Osteocyte (in vitro differentiated cells): ENCODE results near the gene WFDC5. TPM values are rescaled to one million over a fixed set of nuclear protein-coding genes. Genes with fewer than 3 reads are reported as not detected.
A peak's percentile ranks its signal among the peaks of the same experiment; 100 is the strongest.

ENCODE experiments used
- DNase-seq: peaks from one replicate; pipeline ENCODE4 v3.0.0; 2021; ENCODE audit warnings: mixed read lengths; ENCODE audit not compliant: unreplicated experiment; ENCODE audit errors: extremely low spot score
- H3K27ac Mint-ChIP-seq: one replicate; pipeline ENCODE4 v1.8.0; 2021; ENCODE audit warnings: mild to moderate bottlenecking, mixed read lengths; ENCODE audit not compliant: unreplicated experiment
- H3K27me3 Mint-ChIP-seq: one replicate; pipeline ENCODE4 v1.8.0; 2021; ENCODE audit warnings: mixed read lengths; ENCODE audit not compliant: unreplicated experiment
- H3K36me3 Mint-ChIP-seq: one replicate; pipeline ENCODE4 v1.8.0; 2021; ENCODE audit warnings: mixed read lengths; ENCODE audit not compliant: unreplicated experiment
- H3K4me1 Mint-ChIP-seq: one replicate; pipeline ENCODE4 v1.8.0; 2021; ENCODE audit warnings: mixed read lengths; ENCODE audit not compliant: unreplicated experiment
- H3K4me3 Mint-ChIP-seq: one replicate; pipeline ENCODE4 v1.8.0; 2021; ENCODE audit warnings: mild to moderate bottlenecking, moderate library complexity, mixed read lengths; ENCODE audit not compliant: unreplicated experiment
- H3K9me3 Mint-ChIP-seq: one replicate; pipeline ENCODE4 v1.8.0; 2021; ENCODE audit warnings: mixed read lengths; ENCODE audit not compliant: unreplicated experiment
- CTCF ChIP-seq: fragments of 200-600 bp; sonication (generic); IDR thresholded peaks from 2 replicates; pipeline ENCODE4 v1.5.0; 2021; ENCODE audit warnings: antibody characterized with exemption, mild to moderate bottlenecking, moderate library complexity
- total RNA-seq: library from RNA; stranded (reverse); gene quantifications from 2 replicates; pipeline ENCODE4 v1.2.1, GENCODE V29; 2021

The WFDC5 gene
- total RNA-seq, 1 donor from 2014 or later = not detected

- H3K27me3 Mint-ChIP-seq = no peaks in the 10 kb centered on the region
- no peak overlapping the region for H3K4me3 Mint-ChIP-seq
- DNase-seq = no peak
- H3K36me3 Mint-ChIP-seq = no peaks in the 10 kb centered on the region
- TF ChIP-seq CTCF = no peak
- H3K9me3 Mint-ChIP-seq = no peaks in the 10 kb centered on the region
- peaks cover 18% of the 10 kb centered on the region for H3K4me1 Mint-ChIP-seq
- H3K27ac Mint-ChIP-seq = no peak overlapping the region
These were observed 11.9 kb downstream of the WFDC5 start for GRCh38 chr20:45103072-45103471.

- H3K27me3 Mint-ChIP-seq = peaks cover 3% of the 10 kb centered on the region
- no peak for TF ChIP-seq CTCF
- H3K9me3 Mint-ChIP-seq = no peaks in the 10 kb centered on the region
- H3K4me1 Mint-ChIP-seq = peaks cover 18% of the 10 kb centered on the region
- no peak overlapping the region for H3K27ac Mint-ChIP-seq
- H3K4me3 Mint-ChIP-seq = peak overlapping the region; percentile 64
- H3K36me3 Mint-ChIP-seq = no peaks in the 10 kb centered on the region
- no peak for DNase-seq
These were observed 13.6 kb downstream of the WFDC5 start for GRCh38 chr20:45101333-45101850.

GRCh38 chr20:45100563-45101245 is 14.3 kb downstream of the WFDC5 start, which contains the start of gene KCNS1:
TSS of gene KCNS1 (minus strand) at chr20:45101127. CDS start at chr20:45099236, 1,891 bp downstream.
- Mint-ChIP-seq H3K36me3 (no peaks in the 10 kb centered on the region), H3K4me1 (peaks cover 19% of the 10 kb centered on the region), H3K27me3 (peaks cover 3% of the 10 kb centered on the region), H3K9me3 (no peaks in the 10 kb centered on the region), H3K4me3 (peak within 1 kb of the TSS; percentile 64), H3K27ac (peak within 1 kb of the TSS; percentile 13)
- no peak for TF ChIP-seq CTCF
- no peak for DNase-seq

- peaks cover 3% of the 10 kb centered on the region for H3K27me3 Mint-ChIP-seq
- H3K4me3 Mint-ChIP-seq = no peak overlapping the region
These were observed 16.7 kb downstream of the WFDC5 start for GRCh38 chr20:45098103-45098773.

More at GRCh38 chr20:45098103-45098773, 16.7 kb downstream of the WFDC5 start:
- Mint-ChIP-seq H3K9me3 (no peaks in the 10 kb centered on the region), H3K27ac (no peak overlapping the region), H3K4me1 (peaks cover 17% of the 10 kb centered on the region), H3K36me3 (no peaks in the 10 kb centered on the region)
- TF ChIP-seq CTCF = peak; percentile 37
- DNase-seq = no peak
